Tibial nerve (tissue), 3 donors: ENCODE measurements around the gene SOHLH2.

Source experiments
- POLR2A ChIP-seq, 2 donors: fragments of 450-650 bp; IDR thresholded peaks; one replicate each; pipeline ENCODE4 v1.6.1; 2017; ENCODE audit warnings: antibody characterized with exemption in 2 of 2, mild to moderate bottlenecking in 2 of 2, moderate library complexity in 2 of 2
- TF ChIP-seq, protein P1 (sequence below), 5 experiments: fragments of 200-600 bp in 3 of 5; fragments of 450-650 bp in 2 of 5; sonication (generic) in 3 of 5; IDR thresholded peaks; one replicate each; pipeline ENCODE4 v1.5.1; 2016 to 2019; ENCODE audit warnings: antibody characterized with exemption in 5 of 5, mild to moderate bottlenecking in 3 of 5, moderate library complexity in 2 of 5

DNA sequence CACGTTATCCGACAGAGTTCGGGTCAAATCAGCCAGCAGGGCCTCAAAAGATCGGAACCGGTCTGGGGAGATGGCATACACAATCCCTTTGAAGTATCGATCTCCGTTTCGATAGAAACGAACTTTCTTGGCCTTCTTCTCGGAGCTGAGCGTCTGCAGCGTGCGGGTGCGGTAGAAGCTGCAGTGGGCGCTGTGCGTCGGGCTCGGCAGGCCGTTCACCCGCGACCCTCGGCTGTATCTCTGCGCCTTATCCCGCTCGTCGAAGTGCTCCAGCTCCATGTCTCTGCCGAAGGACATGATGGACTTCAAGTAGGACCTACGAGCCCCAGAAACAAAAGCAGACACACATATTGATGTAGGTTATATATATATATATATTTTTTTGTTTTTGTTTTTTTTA is 88.5 kb downstream of the SOHLH2 start:
- no peak for TF ChIP-seq POLR2A (IDR thresholded peaks at IDR 0.05)
- TF ChIP-seq, protein P1, sequence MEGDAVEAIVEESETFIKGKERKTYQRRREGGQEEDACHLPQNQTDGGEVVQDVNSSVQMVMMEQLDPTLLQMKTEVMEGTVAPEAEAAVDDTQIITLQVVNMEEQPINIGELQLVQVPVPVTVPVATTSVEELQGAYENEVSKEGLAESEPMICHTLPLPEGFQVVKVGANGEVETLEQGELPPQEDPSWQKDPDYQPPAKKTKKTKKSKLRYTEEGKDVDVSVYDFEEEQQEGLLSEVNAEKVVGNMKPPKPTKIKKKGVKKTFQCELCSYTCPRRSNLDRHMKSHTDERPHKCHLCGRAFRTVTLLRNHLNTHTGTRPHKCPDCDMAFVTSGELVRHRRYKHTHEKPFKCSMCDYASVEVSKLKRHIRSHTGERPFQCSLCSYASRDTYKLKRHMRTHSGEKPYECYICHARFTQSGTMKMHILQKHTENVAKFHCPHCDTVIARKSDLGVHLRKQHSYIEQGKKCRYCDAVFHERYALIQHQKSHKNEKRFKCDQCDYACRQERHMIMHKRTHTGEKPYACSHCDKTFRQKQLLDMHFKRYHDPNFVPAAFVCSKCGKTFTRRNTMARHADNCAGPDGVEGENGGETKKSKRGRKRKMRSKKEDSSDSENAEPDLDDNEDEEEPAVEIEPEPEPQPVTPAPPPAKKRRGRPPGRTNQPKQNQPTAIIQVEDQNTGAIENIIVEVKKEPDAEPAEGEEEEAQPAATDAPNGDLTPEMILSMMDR (IDR thresholded peaks at IDR 0.05), result no peak
